GM23248 (cell line): Measurements from ENCODE around the gene FAM13B. TPM values are rescaled to one million over a fixed set of nuclear protein-coding genes. Genes with fewer than 3 reads are reported as not detected.

Experiments
- DNase-seq: peaks from one replicate; pipeline ENCODE4 v3.0.0-alpha.2; 2015
- H2AFZ ChIP-seq: fragments of 200-600 bp; sonication (generic); 2 replicates; pipeline ENCODE4 v1.6.1; 2016; ENCODE audit warnings: antibody characterized with exemption
- H3F3A ChIP-seq: fragments of 200-600 bp; sonication (generic); 2 replicates; pipeline ENCODE4 v1.6.1; 2016; ENCODE audit warnings: mild to moderate bottlenecking, antibody characterized with exemption, mixed run types; ENCODE audit not compliant: insufficient read depth
- H3K27ac ChIP-seq: fragments of 200-600 bp; sonication (generic); 2 replicates; pipeline ENCODE4 v1.5.1; 2016; ENCODE audit warnings: mild to moderate bottlenecking
- H3K27me3 ChIP-seq: fragments of 200-600 bp; sonication (generic); replicated peaks from 2 replicates; pipeline ENCODE4 v1.6.1; 2016; ENCODE audit warnings: mild to moderate bottlenecking; ENCODE audit not compliant: insufficient read depth
- H3K36me3 ChIP-seq: fragments of 200-600 bp; sonication (generic); 2 replicates; pipeline ENCODE4 v1.6.1; 2016; ENCODE audit warnings: low read depth, mild to moderate bottlenecking
- H3K4me1 ChIP-seq: fragments of 200-600 bp; sonication (generic); 2 replicates; pipeline ENCODE4 v1.6.1; 2016; ENCODE audit warnings: mild to moderate bottlenecking; ENCODE audit not compliant: insufficient read depth
- H3K4me2 ChIP-seq: fragments of 200-600 bp; sonication (generic); one replicate; pipeline ENCODE4 v1.6.1; 2016; ENCODE audit warnings: mild to moderate bottlenecking; ENCODE audit not compliant: unreplicated experiment
- H3K4me3 ChIP-seq: fragments of 200-600 bp; sonication (generic); 2 replicates; pipeline ENCODE4 v1.5.1; 2016; ENCODE audit warnings: mild to moderate bottlenecking
- H3K79me2 ChIP-seq: fragments of 200-600 bp; sonication (generic); 2 replicates; pipeline ENCODE4 v1.6.1; 2016; ENCODE audit warnings: mild to moderate bottlenecking; ENCODE audit not compliant: insufficient read depth
- H3K9ac ChIP-seq: fragments of 200-600 bp; sonication (generic); 2 replicates; pipeline ENCODE4 v1.6.1; 2016; ENCODE audit warnings: mild to moderate bottlenecking
- H3K9me2 ChIP-seq: fragments of 200-600 bp; sonication (generic); 2 replicates; pipeline ENCODE4 v1.6.1; 2016; ENCODE audit warnings: mixed run types, mild to moderate bottlenecking, moderate library complexity; ENCODE audit not compliant: insufficient read depth
- H3K9me3 ChIP-seq: fragments of 200-600 bp; sonication (generic); one replicate; pipeline ENCODE4 v1.6.1; 2017; ENCODE audit warnings: low read depth
- H4K20me1 ChIP-seq: fragments of 200-600 bp; sonication (generic); 2 replicates; pipeline ENCODE4 v1.6.0; 2016; ENCODE audit not compliant: insufficient read depth
- EZH2 ChIP-seq: fragments of 200-600 bp; sonication (generic); IDR thresholded peaks from 2 replicates; pipeline ENCODE4 v1.6.1; 2018; ENCODE audit warnings: antibody characterized with exemption, mild to moderate bottlenecking; ENCODE audit not compliant: insufficient read depth, poor library complexity, severe bottlenecking
- EZH2phosphoT487 ChIP-seq: fragments of 200-600 bp; sonication (generic); IDR thresholded peaks from 2 replicates; pipeline ENCODE4 v1.6.1; 2018; ENCODE audit warnings: antibody characterized with exemption, moderate library complexity, mild to moderate bottlenecking, low read depth; ENCODE audit not compliant: insufficient read depth
- WGBS, 2 experiments: methylation state at CpG; one replicate each; pipeline ENCODE4 v1.1.6; 2015 to 2017; ENCODE audit warnings: low lambda C conversion rate in 2 of 2, low coverage in 1 of 2; ENCODE audit errors: missing lambda C conversion rate in 2 of 2; 5-methylcytosine and 5-hydroxymethylcytosine counted together
- in situ Hi-C: fragments of 300-500 bp; cut with MboI; formaldehyde crosslinking; loops from 2 replicates; pipeline ENCODE4 v1.15.0; 2020
- polyA plus RNA-seq: library from polyadenylated mRNA; unstranded; fragments of >200 nt; fragmentation: Nextera tagmentation; extraction: Ambion mirVana; gene quantifications from 2 replicates; pipeline ENCODE4 v1.2.1, GENCODE V29; 2016
- total RNA-seq: library from RNA; depleted of rRNA; stranded (reverse); fragments of >200 nt; shearing (Covaris generic); gene quantifications from 2 replicates; pipeline ENCODE4 v1.2.3, GENCODE V29; 2014

FAM13B gene
- total and polyA plus RNA-seq, 2 experiments from 2014 or later: 15.6 to 19.0 TPM

DNA sequence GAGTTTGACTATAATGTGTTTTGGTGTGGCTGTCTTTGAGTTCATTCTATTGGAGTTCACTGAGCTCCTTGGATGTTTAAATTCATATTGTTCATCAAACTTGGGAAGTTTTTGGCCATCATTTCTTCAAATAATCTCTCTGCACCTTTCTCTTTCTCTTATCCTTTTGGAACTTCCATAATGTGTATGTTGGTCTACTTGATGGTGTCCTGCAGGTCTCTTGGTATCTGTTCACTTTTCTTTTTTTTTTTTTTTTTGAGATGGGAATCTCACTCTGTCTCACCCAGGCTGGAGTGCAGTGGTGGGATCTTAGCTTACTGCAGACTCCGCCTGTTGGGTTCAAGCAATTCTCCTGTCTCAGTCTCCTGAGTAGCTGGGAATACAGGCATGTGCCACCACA, 116.0 kb downstream of the FAM13B start:
- no peak overlapping the region for H3K9ac ChIP-seq
- H3K4me1 ChIP-seq: no peaks in the 10 kb centered on the region
- peaks cover 2% of the 10 kb centered on the region for H3K9me3 ChIP-seq
- no peak for TF ChIP-seq EZH2
- H3K27ac ChIP-seq: no peak overlapping the region
- no peaks in the 10 kb centered on the region for H3K79me2 ChIP-seq
- H3K27me3 ChIP-seq: no peaks in the 10 kb centered on the region
- no peaks in the 10 kb centered on the region for H3F3A ChIP-seq
- no peak overlapping the region for H2AFZ ChIP-seq
- H4K20me1 ChIP-seq: no peaks in the 10 kb centered on the region
- no peak overlapping the region for H3K4me2 ChIP-seq
- in situ Hi-C loops: no loop called here
- no peaks in the 10 kb centered on the region for H3K9me2 ChIP-seq
- WGBS, 2 experiments: 100% methylated on average over 1 of the region's 1 CpG
- DNase-seq: no peak
- H3K36me3 ChIP-seq: no peaks in the 10 kb centered on the region
- no peak overlapping the region for H3K4me3 ChIP-seq

DNA sequence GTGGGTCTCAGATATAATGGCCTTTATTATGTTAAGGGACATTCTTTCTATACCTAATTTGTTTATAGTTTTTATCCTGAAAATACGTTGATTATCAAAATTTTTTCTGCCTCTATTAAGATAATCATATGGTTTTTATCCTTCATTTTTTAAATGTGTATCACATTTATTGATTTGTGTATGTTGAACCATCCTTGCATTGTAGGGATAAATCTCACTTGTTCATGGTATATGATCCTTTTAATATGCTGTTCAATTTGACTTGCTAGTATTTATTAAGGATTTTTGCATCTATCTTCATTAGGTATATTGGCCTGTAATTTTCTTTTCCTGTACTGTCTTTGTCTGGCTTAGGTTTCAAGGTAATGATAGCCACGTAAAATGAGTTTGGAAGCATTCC, 118.1 kb downstream of the FAM13B start:
- Histone ChIP-seq H3K9me2 (no peaks in the 10 kb centered on the region), H3K4me1 (no peaks in the 10 kb centered on the region), H3K27ac (no peak overlapping the region), H3K27me3 (no peaks in the 10 kb centered on the region), H3K9ac (no peak overlapping the region), H3K36me3 (no peaks in the 10 kb centered on the region), H4K20me1 (no peaks in the 10 kb centered on the region), H3K4me2 (no peak overlapping the region), H3K4me3 (no peak overlapping the region), H3K9me3 (peaks cover 2% of the 10 kb centered on the region), H3K79me2 (no peaks in the 10 kb centered on the region), H3F3A (no peaks in the 10 kb centered on the region), H2AFZ (no peak overlapping the region)
- no peak for DNase-seq
- no peak for TF ChIP-seq EZH2phosphoT487
- TF ChIP-seq EZH2: no peak
- in situ Hi-C loops: no loop called here
- WGBS, 2 experiments: 58 to 69% methylated on average over 2 of the region's 2 CpGs

DNA sequence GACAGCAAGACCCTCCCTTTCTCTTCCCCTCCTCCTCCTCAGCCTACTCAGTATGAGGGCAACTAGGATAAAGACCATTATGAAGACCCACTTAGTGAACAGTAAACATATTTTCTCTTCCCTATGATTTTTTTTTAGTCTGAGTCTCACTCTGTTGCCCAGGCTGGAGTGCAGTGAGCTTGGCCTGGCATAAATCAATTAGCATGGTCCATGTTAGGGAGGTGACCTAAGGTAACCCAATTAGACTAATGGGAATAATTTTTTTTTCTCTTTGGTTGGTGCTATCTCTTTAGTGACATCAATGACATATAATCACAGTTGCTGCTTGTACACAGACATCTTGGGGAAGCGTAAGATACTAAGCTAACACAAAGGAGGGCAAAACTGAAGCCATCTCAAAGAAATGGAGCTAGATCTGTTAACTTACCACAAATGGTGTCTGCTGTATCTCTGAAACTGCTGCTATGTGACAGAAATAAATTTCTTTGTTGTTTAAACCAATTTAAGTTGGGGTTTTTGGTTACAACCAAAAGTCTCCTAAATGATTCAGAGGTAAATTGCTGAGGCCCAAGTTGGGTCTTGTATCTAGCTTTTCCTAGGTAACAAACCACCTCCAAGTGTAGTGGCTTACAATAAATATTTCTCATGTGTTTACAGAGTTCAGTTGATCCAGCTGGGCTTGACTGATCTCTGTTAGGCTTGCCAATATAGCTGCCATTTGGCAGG, 130.3 kb downstream of the FAM13B start:
- Histone ChIP-seq H3K9ac (no peak overlapping the region), H4K20me1 (no peaks in the 10 kb centered on the region), H3K9me2 (no peaks in the 10 kb centered on the region), H3K79me2 (no peaks in the 10 kb centered on the region), H3K27ac (no peak overlapping the region), H3K4me1 (no peaks in the 10 kb centered on the region), H3K4me3 (no peak overlapping the region), H3K36me3 (no peaks in the 10 kb centered on the region), H3K27me3 (no peaks in the 10 kb centered on the region), H2AFZ (no peak overlapping the region), H3F3A (no peaks in the 10 kb centered on the region), H3K9me3 (no peaks in the 10 kb centered on the region), H3K4me2 (no peak overlapping the region)
- no peak for TF ChIP-seq EZH2
- no peak for TF ChIP-seq EZH2phosphoT487
- DNase-seq: no peak
- 75 to 82% methylated on average over 1 of the region's 1 CpG for WGBS, 2 experiments
- in situ Hi-C loops: no loop called here

DNA sequence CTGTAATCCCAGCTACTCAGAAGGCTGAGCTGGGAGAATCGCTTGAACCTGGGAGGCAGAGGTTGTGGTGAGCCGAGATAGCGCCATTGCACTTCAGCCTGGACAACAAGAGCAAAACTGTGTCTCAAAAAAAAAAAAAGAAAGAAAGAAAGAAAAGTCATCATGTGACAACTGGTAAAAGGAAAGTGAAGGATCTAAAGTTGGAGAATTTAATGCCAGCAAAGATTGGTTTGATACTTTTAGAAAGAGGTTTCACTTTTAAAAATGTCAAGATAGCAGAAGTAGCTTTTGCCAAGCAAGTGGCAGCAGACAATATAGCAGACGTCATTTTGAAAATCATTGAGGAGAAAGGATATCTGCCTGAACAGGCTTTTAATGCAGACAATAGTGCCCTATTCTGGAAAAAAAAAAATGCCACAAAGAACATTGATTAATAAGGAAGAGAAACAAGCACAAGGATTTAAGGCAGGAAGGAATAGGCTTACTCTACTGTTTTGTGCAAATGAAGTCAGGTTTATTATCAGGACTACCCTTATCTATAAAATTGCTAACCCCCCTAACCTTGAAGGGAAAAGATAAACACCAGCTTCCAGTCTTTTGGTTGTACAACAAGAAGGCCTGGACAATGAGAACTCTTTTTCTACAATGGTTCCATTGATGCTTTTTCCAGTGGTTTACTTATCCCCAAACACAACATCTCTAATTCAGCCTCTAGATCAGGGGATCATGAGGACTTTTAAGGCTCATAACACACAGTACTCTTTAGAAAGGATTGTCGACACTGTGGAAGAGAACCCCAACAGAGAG, 131.7 kb downstream of the FAM13B start:
- no peaks in the 10 kb centered on the region for H4K20me1 ChIP-seq
- H2AFZ ChIP-seq: no peak overlapping the region
- in situ Hi-C loops: no loop called here
- H3K9me3 ChIP-seq: no peaks in the 10 kb centered on the region
- H3K9me2 ChIP-seq: no peaks in the 10 kb centered on the region
- WGBS, 2 experiments: 79% methylated on average over 5 of the region's 5 CpGs
- H3F3A ChIP-seq: no peaks in the 10 kb centered on the region
- TF ChIP-seq EZH2 (no peak), EZH2phosphoT487 (no peak)
- no peak for DNase-seq
- H3K4me2 ChIP-seq: no peak overlapping the region
- no peaks in the 10 kb centered on the region for H3K79me2 ChIP-seq
- no peak overlapping the region for H3K27ac ChIP-seq
- H3K4me1 ChIP-seq: no peaks in the 10 kb centered on the region
- no peak overlapping the region for H3K9ac ChIP-seq
- no peaks in the 10 kb centered on the region for H3K27me3 ChIP-seq
- no peaks in the 10 kb centered on the region for H3K36me3 ChIP-seq
- H3K4me3 ChIP-seq: no peak overlapping the region
